ENCODE data around the gene UBE2G2.

Gene UBE2G2

GRCh38 chr21:44842721-44843445 is 41.3 kb upstream of the UBE2G2 start:
- H2AK5ac ChIP-seq (ENCODE audit: low read depth, low read length): peak overlapping the region; percentile 83
- H3K9ac ChIP-seq (ENCODE audit: low read depth, low read length, poor library complexity): no peak overlapping the region
- H2BK15ac ChIP-seq (ENCODE audit: low read length): peak overlapping the region; percentile 49
- no peak overlapping the region for H2BK120ac ChIP-seq (ENCODE audit: low read depth, low read length)
- peaks cover 2% of the 10 kb centered on the region for H3K79me1 ChIP-seq (ENCODE audit: low read depth, low read length)
- no peaks in the 10 kb centered on the region for H3K36me3 ChIP-seq (replicated peaks in 1 of 2; ENCODE audit: control insufficient read depth in 2 of 2, insufficient read depth in 2 of 2, low read length in 2 of 2)
- H3K14ac ChIP-seq (ENCODE audit: low read length): no peak overlapping the region
- H3K23ac ChIP-seq (ENCODE audit: low read depth, low read length, poor library complexity): no peak overlapping the region
- DNase-seq (ENCODE audit: low spot score): no peak
- peaks cover 0 to 9% of the 10 kb centered on the region in 2 donors for H3K4me1 ChIP-seq (ENCODE audit: control insufficient read depth in 2 of 2, insufficient read depth in 1 of 2, low read depth in 1 of 2, low read length in 2 of 2)
- H3K4ac ChIP-seq (ENCODE audit: low read length): no peak overlapping the region
- no CpG with 5 or more reads among the region's 23 CpGs for WGBS, 2 donors (ENCODE audit: extremely low coverage in 2 of 2, insufficient read length in 2 of 2, insufficient replicate concordance in 1 of 2)
- H3K27ac ChIP-seq (replicated peaks; ENCODE audit: low read length): no peak overlapping the region
- no peak overlapping the region for H3K4me3 ChIP-seq (ENCODE audit: low read length in 2 of 2)
- H4K91ac ChIP-seq (ENCODE audit: low read depth, low read length, poor library complexity): no peak overlapping the region
- no peaks in the 10 kb centered on the region for H3K9me3 ChIP-seq (replicated peaks in 1 of 2; ENCODE audit: control insufficient read depth in 2 of 2, insufficient read depth in 1 of 2, low read depth in 1 of 2, low read length in 2 of 2)
- H2AFZ ChIP-seq (ENCODE audit: low read length): no peak overlapping the region
- peak overlapping the region; percentile 66 for H2BK5ac ChIP-seq (ENCODE audit: low read length)
- peak overlapping the region; percentile 27 for H3K18ac ChIP-seq (ENCODE audit: low read length)
- H4K8ac ChIP-seq (ENCODE audit: low read depth, low read length): peak overlapping the region; percentile 65
- no peak overlapping the region for H2BK12ac ChIP-seq (ENCODE audit: low read length)
- H3K4me2 ChIP-seq (ENCODE audit: insufficient read depth, low read length, poor library complexity, severe bottlenecking): no peak overlapping the region
- H3K27me3 ChIP-seq (ENCODE audit: control insufficient read depth in 3 of 3, insufficient read depth in 3 of 3, low read depth in 1 of 3, low read length in 3 of 3): peaks cover 0 to 6% (median 0%) of the 10 kb centered on the region in 3 experiments

GRCh38 chr21:44842087-44842486 is 40.5 kb upstream of the UBE2G2 start:
- Histone ChIP-seq H2BK15ac (ENCODE audit: low read length) (peak overlapping the region; percentile 58), H3K18ac (ENCODE audit: low read length) (peak overlapping the region; percentile 27), H2AFZ (ENCODE audit: low read length) (no peak overlapping the region), H3K4me1 (ENCODE audit: control insufficient read depth in 2 of 2, insufficient read depth in 1 of 2, low read depth in 1 of 2, low read length in 2 of 2) (peaks cover 0 to 9% of the 10 kb centered on the region in 2 donors), H4K91ac (ENCODE audit: low read depth, low read length, poor library complexity) (no peak overlapping the region), H3K27ac (replicated peaks; ENCODE audit: low read length) (no peak overlapping the region), H3K9ac (ENCODE audit: low read depth, low read length, poor library complexity) (no peak overlapping the region), H2BK120ac (ENCODE audit: low read depth, low read length) (no peak overlapping the region), H3K14ac (ENCODE audit: low read length) (no peak overlapping the region), H3K23ac (ENCODE audit: low read depth, low read length, poor library complexity) (peak overlapping the region; percentile 43), H3K4ac (ENCODE audit: low read length) (no peak overlapping the region), H3K4me3 (ENCODE audit: low read length in 2 of 2) (no peak overlapping the region), H2BK5ac (ENCODE audit: low read length) (no peak overlapping the region), H2AK5ac (ENCODE audit: low read depth, low read length) (no peak overlapping the region), H3K4me2 (ENCODE audit: insufficient read depth, low read length, poor library complexity, severe bottlenecking) (no peak overlapping the region), H3K36me3 (replicated peaks in 1 of 2; ENCODE audit: control insufficient read depth in 2 of 2, insufficient read depth in 2 of 2, low read length in 2 of 2) (no peaks in the 10 kb centered on the region), H3K9me3 (replicated peaks in 1 of 2; ENCODE audit: control insufficient read depth in 2 of 2, insufficient read depth in 1 of 2, low read depth in 1 of 2, low read length in 2 of 2) (no peaks in the 10 kb centered on the region), H4K8ac (ENCODE audit: low read depth, low read length) (no peak overlapping the region), H3K79me1 (ENCODE audit: low read depth, low read length) (peaks cover 4% of the 10 kb centered on the region), H2BK12ac (ENCODE audit: low read length) (no peak overlapping the region), H3K27me3 (ENCODE audit: control insufficient read depth in 3 of 3, insufficient read depth in 3 of 3, low read depth in 1 of 3, low read length in 3 of 3) (peaks cover 0 to 6% (median 0%) of the 10 kb centered on the region in 3 experiments)
- WGBS, 2 donors (ENCODE audit: extremely low coverage in 2 of 2, insufficient read length in 2 of 2, insufficient replicate concordance in 1 of 2): no CpG with 5 or more reads among the region's 10 CpGs
- DNase-seq (ENCODE audit: low spot score): no peak

GRCh38 chr21:44840771-44841170 is 39.2 kb upstream of the UBE2G2 start:
- no peak overlapping the region for H3K9ac ChIP-seq (ENCODE audit: low read depth, low read length, poor library complexity)
- peak overlapping the region; percentile 43 for H3K23ac ChIP-seq (ENCODE audit: low read depth, low read length, poor library complexity)
- no peak for DNase-seq (ENCODE audit: low spot score)
- peak overlapping the region; percentile 90 for H2AK5ac ChIP-seq (ENCODE audit: low read depth, low read length)
- no peak overlapping the region for H2AFZ ChIP-seq (ENCODE audit: low read length)
- H3K36me3 ChIP-seq (replicated peaks in 1 of 2; ENCODE audit: control insufficient read depth in 2 of 2, insufficient read depth in 2 of 2, low read length in 2 of 2): no peaks in the 10 kb centered on the region
- peaks cover 4% of the 10 kb centered on the region for H3K79me1 ChIP-seq (ENCODE audit: low read depth, low read length)
- no CpG with 5 or more reads among the region's 11 CpGs for WGBS, 2 donors (ENCODE audit: extremely low coverage in 2 of 2, insufficient read length in 2 of 2, insufficient replicate concordance in 1 of 2)
- peaks cover 0 to 5% of the 10 kb centered on the region in 2 donors for H3K4me1 ChIP-seq (ENCODE audit: control insufficient read depth in 2 of 2, insufficient read depth in 1 of 2, low read depth in 1 of 2, low read length in 2 of 2)
- H3K4ac ChIP-seq (ENCODE audit: low read length): no peak overlapping the region
- H3K27me3 ChIP-seq (ENCODE audit: control insufficient read depth in 3 of 3, insufficient read depth in 3 of 3, low read depth in 1 of 3, low read length in 3 of 3): peaks cover 0 to 6% (median 0%) of the 10 kb centered on the region in 3 experiments
- H4K91ac ChIP-seq (ENCODE audit: low read depth, low read length, poor library complexity): no peak overlapping the region
- H2BK120ac ChIP-seq (ENCODE audit: low read depth, low read length): no peak overlapping the region
- no peak overlapping the region for H2BK15ac ChIP-seq (ENCODE audit: low read length)
- H3K4me3 ChIP-seq (ENCODE audit: low read length in 2 of 2): no peak overlapping the region
- no peaks in the 10 kb centered on the region for H3K9me3 ChIP-seq (replicated peaks in 1 of 2; ENCODE audit: control insufficient read depth in 2 of 2, insufficient read depth in 1 of 2, low read depth in 1 of 2, low read length in 2 of 2)
- no peak overlapping the region for H4K8ac ChIP-seq (ENCODE audit: low read depth, low read length)
- peak overlapping the region; percentile 44 for H3K18ac ChIP-seq (ENCODE audit: low read length)
- H3K27ac ChIP-seq (replicated peaks; ENCODE audit: low read length): no peak overlapping the region
- no peak overlapping the region for H3K14ac ChIP-seq (ENCODE audit: low read length)
- no peak overlapping the region for H3K4me2 ChIP-seq (ENCODE audit: insufficient read depth, low read length, poor library complexity, severe bottlenecking)
- no peak overlapping the region for H2BK12ac ChIP-seq (ENCODE audit: low read length)
- no peak overlapping the region for H2BK5ac ChIP-seq (ENCODE audit: low read length)

GRCh38 chr21:44838951-44839350 is 37.3 kb upstream of the UBE2G2 start:
- Histone ChIP-seq H3K4me3 (ENCODE audit: low read length in 2 of 2) (no peak overlapping the region), H3K36me3 (replicated peaks in 1 of 2; ENCODE audit: control insufficient read depth in 2 of 2, insufficient read depth in 2 of 2, low read length in 2 of 2) (no peaks in the 10 kb centered on the region), H3K23ac (ENCODE audit: low read depth, low read length, poor library complexity) (peak overlapping the region; percentile 65), H3K4ac (ENCODE audit: low read length) (no peak overlapping the region), H3K18ac (ENCODE audit: low read length) (no peak overlapping the region), H2BK5ac (ENCODE audit: low read length) (no peak overlapping the region), H2AFZ (ENCODE audit: low read length) (no peak overlapping the region), H2AK5ac (ENCODE audit: low read depth, low read length) (peak overlapping the region; percentile 92), H3K4me2 (ENCODE audit: insufficient read depth, low read length, poor library complexity, severe bottlenecking) (no peak overlapping the region), H3K4me1 (ENCODE audit: control insufficient read depth in 2 of 2, insufficient read depth in 1 of 2, low read depth in 1 of 2, low read length in 2 of 2) (no peaks in the 10 kb centered on the region), H3K14ac (ENCODE audit: low read length) (no peak overlapping the region), H4K91ac (ENCODE audit: low read depth, low read length, poor library complexity) (no peak overlapping the region), H3K27ac (replicated peaks; ENCODE audit: low read length) (no peak overlapping the region), H3K27me3 (ENCODE audit: control insufficient read depth in 3 of 3, insufficient read depth in 3 of 3, low read depth in 1 of 3, low read length in 3 of 3) (peaks cover 0 to 6% (median 0%) of the 10 kb centered on the region in 3 experiments), H3K79me1 (ENCODE audit: low read depth, low read length) (peaks cover 4% of the 10 kb centered on the region), H3K9ac (ENCODE audit: low read depth, low read length, poor library complexity) (no peak overlapping the region), H2BK120ac (ENCODE audit: low read depth, low read length) (no peak overlapping the region), H2BK15ac (ENCODE audit: low read length) (peak overlapping the region; percentile 33), H3K9me3 (replicated peaks in 1 of 2; ENCODE audit: control insufficient read depth in 2 of 2, insufficient read depth in 1 of 2, low read depth in 1 of 2, low read length in 2 of 2) (no peaks in the 10 kb centered on the region), H4K8ac (ENCODE audit: low read depth, low read length) (no peak overlapping the region), H2BK12ac (ENCODE audit: low read length) (peak overlapping the region; percentile 73)
- WGBS, 2 donors (ENCODE audit: extremely low coverage in 2 of 2, insufficient read length in 2 of 2, insufficient replicate concordance in 1 of 2): no CpG with 5 or more reads among the region's 9 CpGs
- no peak for DNase-seq (ENCODE audit: low spot score)
